Neural progenitor cell (in vitro differentiated cells): Measurements from ENCODE around the gene CPNE2. TPM values are rescaled to one million over a fixed set of nuclear protein-coding genes. Genes with fewer than 3 reads are reported as not detected.

ENCODE experiments used
- DNase-seq: peaks from one replicate; pipeline ENCODE4 v3.0.0-alpha.2; 2016; ENCODE audit warnings: low spot score
- H2AFZ ChIP-seq: fragments of 200-600 bp; sonication (generic); replicated peaks from 2 replicates; pipeline ENCODE4 v1.6.1; 2016; ENCODE audit warnings: antibody characterized with exemption
- H3F3A ChIP-seq: fragments of 200-600 bp; sonication (generic); 2 replicates; pipeline ENCODE4 v1.6.1; 2016; ENCODE audit warnings: antibody characterized with exemption, low read depth
- H3K27ac ChIP-seq: fragments of 200-600 bp; sonication (generic); 2 replicates; pipeline ENCODE4 v1.5.1; 2016; ENCODE audit warnings: mild to moderate bottlenecking
- H3K27me3 ChIP-seq: fragments of 200-600 bp; sonication (generic); 2 replicates; pipeline ENCODE4 v1.6.1; 2016; ENCODE audit warnings: mild to moderate bottlenecking, moderate library complexity
- H3K36me3 ChIP-seq: fragments of 200-600 bp; sonication (generic); 2 replicates; pipeline ENCODE4 v1.5.1; 2016
- H3K4me1 ChIP-seq: fragments of 200-600 bp; sonication (generic); 2 replicates; pipeline ENCODE4 v1.6.1; 2016; ENCODE audit warnings: mixed run types
- H3K4me2 ChIP-seq: fragments of 200-600 bp; sonication (generic); 2 replicates; pipeline ENCODE4 v1.6.1; 2016
- H3K4me3 ChIP-seq: fragments of 200-600 bp; sonication (generic); 2 replicates; pipeline ENCODE4 v1.5.1; 2016
- H3K79me2 ChIP-seq: fragments of 200-600 bp; sonication (generic); 2 replicates; pipeline ENCODE4 v1.6.1; 2016; ENCODE audit warnings: low read depth
- H3K9ac ChIP-seq: fragments of 200-600 bp; sonication (generic); 2 replicates; pipeline ENCODE4 v1.6.1; 2016
- H3K9me3 ChIP-seq: fragments of 200-600 bp; sonication (generic); 2 replicates; pipeline ENCODE4 v1.5.1; 2016; ENCODE audit warnings: low read depth
- H4K20me1 ChIP-seq: fragments of 200-600 bp; sonication (generic); 2 replicates; pipeline ENCODE4 v1.6.1; 2016; ENCODE audit warnings: low read depth
- H3K27ac Mint-ChIP-seq: 3 replicates; pipeline ENCODE4 v1.8.0; 2021; ENCODE audit warnings: mixed read lengths
- H3K27me3 Mint-ChIP-seq: 2 replicates; pipeline ENCODE4 v1.8.0; 2022; ENCODE audit warnings: low read depth, mild to moderate bottlenecking, inconsistent platforms, moderate library complexity, mixed read lengths; ENCODE audit not compliant: insufficient read depth
- H3K36me3 Mint-ChIP-seq: 3 replicates; pipeline ENCODE4 v1.8.0; 2021; ENCODE audit warnings: mixed read lengths
- H3K4me1 Mint-ChIP-seq: 3 replicates; pipeline ENCODE4 v1.8.0; 2021; ENCODE audit warnings: mixed read lengths
- H3K4me3 Mint-ChIP-seq: 3 replicates; pipeline ENCODE4 v1.8.0; 2021; ENCODE audit warnings: mild to moderate bottlenecking, moderate library complexity, mixed read lengths
- H3K9me3 Mint-ChIP-seq: 3 replicates; pipeline ENCODE4 v1.8.0; 2020; ENCODE audit warnings: mixed read lengths
- EZH2 ChIP-seq: fragments of 200-600 bp; sonication (generic); IDR thresholded peaks from 2 replicates; pipeline ENCODE4 v1.6.1; 2017; ENCODE audit warnings: antibody characterized with exemption, mild to moderate bottlenecking, moderate library complexity
- EZH2phosphoT487 ChIP-seq: fragments of 200-600 bp; sonication (generic); IDR thresholded peaks from 2 replicates; pipeline ENCODE4 v1.6.1; 2017; ENCODE audit warnings: antibody characterized with exemption
- total RNA-seq: library from RNA; depleted of rRNA; stranded (reverse); fragments of >200 nt; gene quantifications from 2 replicates; pipeline ENCODE4 v1.2.3, GENCODE V29; 2015; ENCODE audit warnings: low replicate concordance
- TF ChIP-seq, protein P1 (sequence below): fragments of 200-600 bp; sonication (generic); IDR thresholded peaks from 2 replicates; pipeline ENCODE4 v1.5.1; 2017; ENCODE audit warnings: antibody characterized with exemption, mild to moderate bottlenecking

The CPNE2 gene
- total RNA-seq, 1 donor from 2014 or later = 19.8 TPM

DNA sequence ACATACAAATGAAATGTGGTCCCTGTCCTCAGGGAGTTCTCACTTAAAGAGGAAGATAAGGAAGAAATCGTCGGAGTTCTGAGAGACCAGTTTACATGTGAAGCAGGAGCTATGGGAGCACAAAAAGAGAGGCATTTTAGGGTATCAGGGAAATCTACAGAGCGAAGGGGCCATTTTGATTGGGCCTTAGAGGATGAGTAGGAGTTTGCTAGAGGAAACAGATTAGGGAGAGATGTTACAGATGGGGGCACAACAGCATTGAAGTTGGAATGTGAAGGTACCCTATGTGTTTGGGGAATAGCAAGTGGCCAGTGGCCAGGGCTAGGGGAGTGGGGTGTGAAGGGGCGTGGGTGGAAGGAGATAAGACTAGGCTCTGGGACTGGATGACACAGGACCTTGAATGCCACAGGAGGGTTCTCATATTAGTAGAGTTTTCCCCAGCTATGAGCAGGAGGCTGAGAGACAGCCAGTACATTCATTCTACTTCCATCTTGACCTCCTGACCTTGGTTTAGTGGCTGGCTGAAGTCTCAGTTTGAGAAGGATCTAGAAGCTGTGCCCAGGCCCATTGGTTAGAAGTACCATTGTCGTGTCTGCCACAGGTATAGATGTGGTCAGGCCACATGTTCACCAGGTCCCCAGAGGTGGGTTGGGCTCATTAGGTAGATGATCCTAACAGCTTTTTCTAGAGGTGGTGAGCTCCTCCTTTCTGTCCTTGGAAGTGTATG lies 34.8 kb downstream of the CPNE2 start:
- no peak overlapping the region for H3K9ac ChIP-seq
- no peak overlapping the region for H2AFZ ChIP-seq
- Mint-ChIP-seq H3K4me1 (peaks cover 38% of the 10 kb centered on the region), H3K4me3 (no peak overlapping the region), H3K27me3 (peaks cover 6% of the 10 kb centered on the region), H3K9me3 (no peaks in the 10 kb centered on the region), H3K27ac (no peak overlapping the region), H3K36me3 (peaks cover 8% of the 10 kb centered on the region)
- no peak for TF ChIP-seq EZH2
- TF ChIP-seq, protein P1, sequence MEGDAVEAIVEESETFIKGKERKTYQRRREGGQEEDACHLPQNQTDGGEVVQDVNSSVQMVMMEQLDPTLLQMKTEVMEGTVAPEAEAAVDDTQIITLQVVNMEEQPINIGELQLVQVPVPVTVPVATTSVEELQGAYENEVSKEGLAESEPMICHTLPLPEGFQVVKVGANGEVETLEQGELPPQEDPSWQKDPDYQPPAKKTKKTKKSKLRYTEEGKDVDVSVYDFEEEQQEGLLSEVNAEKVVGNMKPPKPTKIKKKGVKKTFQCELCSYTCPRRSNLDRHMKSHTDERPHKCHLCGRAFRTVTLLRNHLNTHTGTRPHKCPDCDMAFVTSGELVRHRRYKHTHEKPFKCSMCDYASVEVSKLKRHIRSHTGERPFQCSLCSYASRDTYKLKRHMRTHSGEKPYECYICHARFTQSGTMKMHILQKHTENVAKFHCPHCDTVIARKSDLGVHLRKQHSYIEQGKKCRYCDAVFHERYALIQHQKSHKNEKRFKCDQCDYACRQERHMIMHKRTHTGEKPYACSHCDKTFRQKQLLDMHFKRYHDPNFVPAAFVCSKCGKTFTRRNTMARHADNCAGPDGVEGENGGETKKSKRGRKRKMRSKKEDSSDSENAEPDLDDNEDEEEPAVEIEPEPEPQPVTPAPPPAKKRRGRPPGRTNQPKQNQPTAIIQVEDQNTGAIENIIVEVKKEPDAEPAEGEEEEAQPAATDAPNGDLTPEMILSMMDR = no peak
- no peaks in the 10 kb centered on the region for H3K36me3 ChIP-seq
- no peaks in the 10 kb centered on the region for H3K79me2 ChIP-seq
- no peaks in the 10 kb centered on the region for H4K20me1 ChIP-seq
- H3K4me1 ChIP-seq = peaks cover 7% of the 10 kb centered on the region
- H3K4me3 ChIP-seq = no peak overlapping the region
- H3K4me2 ChIP-seq = no peak overlapping the region
- H3K27me3 ChIP-seq = no peaks in the 10 kb centered on the region
- no peak for DNase-seq
- no peaks in the 10 kb centered on the region for H3F3A ChIP-seq
- H3K27ac ChIP-seq = no peak overlapping the region
- no peaks in the 10 kb centered on the region for H3K9me3 ChIP-seq

DNA sequence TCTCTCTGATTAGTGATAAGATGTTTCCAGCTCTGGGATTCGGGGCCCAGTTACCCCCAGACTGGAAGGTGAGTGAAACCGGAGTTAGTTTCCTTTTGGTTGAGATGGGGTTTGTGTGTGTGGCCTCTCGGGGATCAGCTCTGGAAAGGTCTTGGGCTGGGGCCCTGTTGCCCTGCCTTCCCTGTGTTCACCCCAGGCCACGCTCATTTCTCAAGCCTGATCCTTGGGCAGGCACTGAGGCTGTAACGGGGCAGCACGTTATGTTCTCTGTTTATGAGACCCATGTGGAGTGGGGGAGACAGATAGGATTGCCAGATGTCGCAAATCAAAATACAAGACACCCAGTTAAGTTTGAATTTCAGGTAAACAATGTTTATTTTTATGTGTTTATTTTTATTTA lies 35.5 kb downstream of the CPNE2 start:
- no peak for DNase-seq
- Histone ChIP-seq H3K4me1 (peaks cover 13% of the 10 kb centered on the region), H4K20me1 (no peaks in the 10 kb centered on the region), H3K4me3 (no peak overlapping the region), H3K9ac (no peak overlapping the region), H2AFZ (no peak overlapping the region), H3K27me3 (no peaks in the 10 kb centered on the region), H3K36me3 (no peaks in the 10 kb centered on the region), H3K9me3 (no peaks in the 10 kb centered on the region), H3F3A (no peaks in the 10 kb centered on the region), H3K79me2 (no peaks in the 10 kb centered on the region), H3K4me2 (no peak overlapping the region), H3K27ac (no peak overlapping the region)
- peaks cover 8% of the 10 kb centered on the region for H3K36me3 Mint-ChIP-seq
- no peak overlapping the region for H3K4me3 Mint-ChIP-seq
- no peaks in the 10 kb centered on the region for H3K9me3 Mint-ChIP-seq
- H3K4me1 Mint-ChIP-seq = peaks cover 44% of the 10 kb centered on the region
- H3K27me3 Mint-ChIP-seq = peaks cover 6% of the 10 kb centered on the region
- peak overlapping the region; percentile 67 for H3K27ac Mint-ChIP-seq
- TF ChIP-seq EZH2 = no peak
- TF ChIP-seq EZH2phosphoT487 = no peak

DNA sequence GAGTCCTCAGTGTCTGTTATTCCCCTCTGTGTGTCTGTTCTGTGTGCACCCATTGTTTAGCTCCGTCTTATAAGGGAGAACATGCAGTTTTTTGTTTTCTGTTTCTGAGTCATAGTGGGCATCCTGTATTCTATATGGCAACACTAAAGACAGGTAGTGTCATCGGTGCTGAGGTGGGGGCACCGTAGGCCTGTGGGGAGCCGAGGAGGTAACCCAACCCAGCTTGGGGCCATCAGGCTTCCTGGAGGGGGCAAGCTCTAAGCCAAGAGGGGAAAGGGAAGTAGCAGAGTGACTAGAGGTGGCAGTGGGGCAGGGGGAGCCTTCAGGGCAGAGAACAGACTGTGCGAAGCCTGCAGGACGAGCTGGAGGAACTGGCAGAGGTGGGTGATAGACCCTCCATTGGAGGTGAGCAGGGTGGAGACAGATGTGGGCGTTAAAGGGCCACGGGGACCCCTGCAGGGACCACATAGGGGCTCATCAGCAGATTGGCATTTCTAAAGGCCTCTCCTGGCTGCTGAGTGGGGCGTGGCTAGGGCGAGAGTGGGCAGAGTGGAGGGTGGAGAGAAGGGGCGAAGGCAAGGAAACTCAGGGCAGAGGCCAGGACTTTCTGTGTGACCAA lies 36.5 kb downstream of the CPNE2 start:
- Mint-ChIP-seq H3K4me1 (peaks cover 49% of the 10 kb centered on the region), H3K27ac (peak overlapping the region; percentile 81), H3K36me3 (peaks cover 6% of the 10 kb centered on the region), H3K27me3 (peaks cover 4% of the 10 kb centered on the region), H3K4me3 (no peak overlapping the region), H3K9me3 (no peaks in the 10 kb centered on the region)
- no peaks in the 10 kb centered on the region for H4K20me1 ChIP-seq
- peaks cover 22% of the 10 kb centered on the region for H3K4me1 ChIP-seq
- no peaks in the 10 kb centered on the region for H3K27me3 ChIP-seq
- no peak overlapping the region for H3K9ac ChIP-seq
- H3K36me3 ChIP-seq = no peaks in the 10 kb centered on the region
- H2AFZ ChIP-seq = no peak overlapping the region
- TF ChIP-seq EZH2phosphoT487 (no peak), EZH2 (no peak)
- TF ChIP-seq, protein P1 = no peak
- no peak overlapping the region for H3K27ac ChIP-seq
- no peak for DNase-seq
- no peak overlapping the region for H3K4me2 ChIP-seq
- no peaks in the 10 kb centered on the region for H3K9me3 ChIP-seq
- H3K4me3 ChIP-seq = no peak overlapping the region
- H3K79me2 ChIP-seq = no peaks in the 10 kb centered on the region
- H3F3A ChIP-seq = no peaks in the 10 kb centered on the region

DNA sequence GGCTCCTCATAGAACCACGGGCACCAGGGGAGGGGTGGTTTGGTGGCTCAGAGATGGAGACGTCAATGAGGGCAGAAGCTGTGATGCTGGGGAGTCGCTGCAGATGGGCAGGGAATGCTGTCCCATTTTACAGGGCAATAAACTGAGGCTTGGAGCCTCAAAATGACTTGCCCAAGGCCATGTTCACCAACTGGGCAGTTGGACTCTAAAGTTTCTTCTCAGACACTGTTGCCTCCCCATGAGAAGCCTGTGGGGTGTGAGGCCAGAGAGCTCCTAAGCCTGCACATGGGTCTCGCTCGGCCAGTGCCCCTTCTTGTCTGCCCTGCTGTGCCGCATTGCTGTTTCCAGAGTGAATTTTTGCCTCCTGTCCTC lies 38.6 kb downstream of the CPNE2 start:
- no peak overlapping the region for H3K9ac ChIP-seq
- H4K20me1 ChIP-seq = no peaks in the 10 kb centered on the region
- no peak overlapping the region for H3K4me3 ChIP-seq
- H3K36me3 ChIP-seq = no peaks in the 10 kb centered on the region
- Mint-ChIP-seq H3K4me3 (no peak overlapping the region), H3K9me3 (no peaks in the 10 kb centered on the region), H3K27me3 (peaks cover 4% of the 10 kb centered on the region), H3K36me3 (peaks cover 6% of the 10 kb centered on the region), H3K4me1 (peaks cover 48% of the 10 kb centered on the region), H3K27ac (peak overlapping the region; percentile 37)
- no peak for DNase-seq
- H3K4me2 ChIP-seq = no peak overlapping the region
- TF ChIP-seq, protein P1 = no peak
- no peak overlapping the region for H2AFZ ChIP-seq
- H3F3A ChIP-seq = no peaks in the 10 kb centered on the region
- H3K27me3 ChIP-seq = no peaks in the 10 kb centered on the region
- no peaks in the 10 kb centered on the region for H3K79me2 ChIP-seq
- H3K9me3 ChIP-seq = no peaks in the 10 kb centered on the region
- H3K4me1 ChIP-seq = peaks cover 17% of the 10 kb centered on the region
- H3K27ac ChIP-seq = no peak overlapping the region
